Activated CD4-positive, alpha-beta T cell treated with anti-CD3 and anti-CD28 coated beads, Interleukin-2, amount 10 ng/mL, durations not matched to agents 7 days and 5 days (primary cell): ENCODE results near the gene CFAP99. TPM values are rescaled to one million over a fixed set of nuclear protein-coding genes. Genes with fewer than 3 reads are reported as not detected.
"Not testable (repeated sequence)": the region's sequence is repeated elsewhere in the genome, so short reads cannot be mapped to it uniquely, and the experiment has no call there.

Experiments used
- CTCF ChIA-PET: fragments of 350-600 bp; sonication (Branson Sonifier 250); formaldehyde crosslinking; loops from one replicate; lab custom pipeline; 2021; ENCODE audit warnings: antibody characterized with exemption; lab: Charles Lee
- POLR2A ChIA-PET: fragments of 350-600 bp; sonication (Branson Sonifier 250); formaldehyde crosslinking; loops from one replicate; lab custom pipeline; 2021; ENCODE audit warnings: antibody characterized with exemption; lab: Charles Lee
- DNase-seq: peaks from one replicate; pipeline ENCODE4 v3.0.0-alpha.2; 2020
- H3K27ac Mint-ChIP-seq: one replicate; pipeline ENCODE4 v1.8.0; 2021; ENCODE audit warnings: mild to moderate bottlenecking, moderate library complexity, mixed read lengths
- H3K27me3 Mint-ChIP-seq: one replicate; pipeline ENCODE4 v1.8.0; 2021; ENCODE audit warnings: mixed read lengths
- H3K36me3 Mint-ChIP-seq: one replicate; pipeline ENCODE4 v1.8.0; 2021; ENCODE audit warnings: low read depth, mixed read lengths
- H3K4me1 Mint-ChIP-seq: one replicate; pipeline ENCODE4 v1.8.0; 2021; ENCODE audit warnings: mixed read lengths
- H3K4me3 Mint-ChIP-seq: one replicate; pipeline ENCODE4 v1.8.0; 2021; ENCODE audit warnings: mild to moderate bottlenecking, moderate library complexity, mixed read lengths
- H3K9me3 Mint-ChIP-seq: one replicate; pipeline ENCODE4 v1.8.0; 2021; ENCODE audit warnings: mixed read lengths
- total RNA-seq, 2 experiments: library from RNA; stranded (reverse); gene quantifications; one replicate each; pipeline ENCODE4 v1.2.3, GENCODE V29; 2021

CFAP99 gene
- total RNA-seq, 2 experiments from 2014 or later: not detected

DNA sequence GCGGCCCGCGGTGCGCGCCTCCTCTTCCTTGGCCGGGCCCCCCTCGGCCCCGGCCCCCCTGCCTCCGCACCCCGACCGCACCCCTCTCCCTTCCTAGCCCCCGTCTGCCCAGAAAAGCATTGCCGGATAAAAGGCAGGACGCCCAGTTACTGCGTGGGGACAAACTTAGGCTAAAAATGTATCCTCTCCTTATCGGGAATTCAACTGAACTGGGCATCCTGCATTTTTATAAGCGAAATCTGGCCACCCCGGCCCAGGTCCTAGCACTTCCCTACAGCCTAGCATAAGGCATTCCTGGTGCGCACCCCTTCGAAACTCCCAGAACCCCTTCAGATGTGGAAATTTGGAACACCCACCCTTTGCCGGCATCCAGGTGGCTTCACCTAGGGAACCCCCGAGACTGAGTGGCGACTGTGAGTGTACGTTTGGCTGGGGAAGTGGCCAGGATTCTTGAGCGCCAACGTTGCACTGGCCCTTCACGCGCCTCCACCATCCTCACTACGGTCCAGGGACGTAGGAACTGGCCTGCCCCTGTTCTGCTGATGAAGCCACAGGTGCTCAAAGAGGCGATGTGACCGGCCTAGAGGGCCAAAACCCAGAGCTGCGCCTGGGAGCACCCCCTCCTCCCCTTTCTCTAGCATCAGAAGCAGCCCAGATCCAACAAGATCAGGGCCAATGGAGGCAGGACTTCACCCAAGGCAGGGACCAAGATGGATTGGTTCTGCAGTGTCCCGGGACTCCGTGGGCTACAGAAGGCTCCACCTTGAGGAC is 44.4 kb downstream of the CFAP99 start:
- H3K4me3 Mint-ChIP-seq: peak overlapping the region; percentile 59
- CTCF ChIA-PET: interaction anchor here (1.0 to 2.4 kb wide), 6 partner anchors 14 to 243 kb away, joined by 3 to 9 read pairs (median 4); no protein-coding TSS in a partner anchor
- H3K27ac Mint-ChIP-seq: peak overlapping the region; percentile 58
- POLR2A ChIA-PET: no interaction called here
- no peaks in the 10 kb centered on the region for H3K9me3 Mint-ChIP-seq
- H3K27me3 Mint-ChIP-seq: peaks cover 11% of the 10 kb centered on the region
- no peak for DNase-seq
- H3K4me1 Mint-ChIP-seq: peaks cover 22% of the 10 kb centered on the region
- peaks cover 1% of the 10 kb centered on the region for H3K36me3 Mint-ChIP-seq

DNA sequence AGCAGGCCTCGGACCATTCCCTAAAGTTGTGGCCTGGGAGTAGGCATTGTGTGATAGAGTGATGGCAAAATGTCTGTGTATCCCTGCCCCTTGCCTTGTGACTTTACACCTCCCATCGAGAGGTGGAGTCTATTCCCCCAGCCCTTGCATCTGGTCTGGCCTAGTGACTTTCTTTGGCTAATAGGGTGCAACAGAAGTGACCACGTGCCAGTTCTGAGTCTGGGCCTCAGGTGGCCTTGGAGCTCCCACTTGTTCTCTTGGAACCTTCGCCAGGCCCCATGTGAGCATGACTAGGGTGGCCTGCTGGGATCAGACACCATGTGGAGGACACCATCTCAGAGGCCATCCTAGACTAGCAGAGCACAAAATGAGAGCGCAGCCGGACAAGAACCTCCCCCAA is 46.3 kb downstream of the CFAP99 start:
- Mint-ChIP-seq H3K4me3 (no peak overlapping the region), H3K9me3 (no peaks in the 10 kb centered on the region), H3K27ac (no peak overlapping the region), H3K4me1 (peaks cover 26% of the 10 kb centered on the region), H3K27me3 (peaks cover 9% of the 10 kb centered on the region), H3K36me3 (peaks cover 7% of the 10 kb centered on the region)
- ChIA-PET POLR2A (no interaction called here), CTCF (interaction anchor here (0.8 to 2.9 kb wide), 3 partner anchors 23 to 47 kb away, joined by 3 to 11 read pairs (median 4); no protein-coding TSS in a partner anchor)
- DNase-seq: no peak

DNA sequence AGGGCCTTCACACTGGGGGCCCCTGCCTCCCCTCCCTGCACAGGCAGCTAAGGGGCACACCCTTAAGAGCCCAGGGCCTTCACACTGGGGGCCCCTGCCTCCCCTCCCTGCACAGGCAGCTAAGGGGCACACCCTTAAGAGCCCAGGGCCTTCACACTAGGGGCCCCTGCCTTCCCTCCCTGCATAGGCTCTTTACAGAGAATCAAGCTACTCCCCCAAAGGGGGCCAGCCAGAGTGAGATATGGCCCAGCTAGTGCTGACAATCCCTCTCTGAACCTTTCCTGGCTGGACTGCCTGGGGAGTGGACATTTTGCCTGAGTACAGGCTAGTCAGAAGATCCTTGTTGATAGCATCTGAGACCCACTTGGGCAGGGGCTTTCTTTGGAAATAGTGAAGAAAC is 46.8 kb downstream of the CFAP99 start:
- CTCF ChIA-PET: interaction anchor here (0.6 to 2.9 kb wide), 6 partner anchors 23 to 508 kb away, joined by 3 to 11 read pairs (median 4); no protein-coding TSS in a partner anchor
- not testable (repeated sequence) for H3K27me3 Mint-ChIP-seq

DNA sequence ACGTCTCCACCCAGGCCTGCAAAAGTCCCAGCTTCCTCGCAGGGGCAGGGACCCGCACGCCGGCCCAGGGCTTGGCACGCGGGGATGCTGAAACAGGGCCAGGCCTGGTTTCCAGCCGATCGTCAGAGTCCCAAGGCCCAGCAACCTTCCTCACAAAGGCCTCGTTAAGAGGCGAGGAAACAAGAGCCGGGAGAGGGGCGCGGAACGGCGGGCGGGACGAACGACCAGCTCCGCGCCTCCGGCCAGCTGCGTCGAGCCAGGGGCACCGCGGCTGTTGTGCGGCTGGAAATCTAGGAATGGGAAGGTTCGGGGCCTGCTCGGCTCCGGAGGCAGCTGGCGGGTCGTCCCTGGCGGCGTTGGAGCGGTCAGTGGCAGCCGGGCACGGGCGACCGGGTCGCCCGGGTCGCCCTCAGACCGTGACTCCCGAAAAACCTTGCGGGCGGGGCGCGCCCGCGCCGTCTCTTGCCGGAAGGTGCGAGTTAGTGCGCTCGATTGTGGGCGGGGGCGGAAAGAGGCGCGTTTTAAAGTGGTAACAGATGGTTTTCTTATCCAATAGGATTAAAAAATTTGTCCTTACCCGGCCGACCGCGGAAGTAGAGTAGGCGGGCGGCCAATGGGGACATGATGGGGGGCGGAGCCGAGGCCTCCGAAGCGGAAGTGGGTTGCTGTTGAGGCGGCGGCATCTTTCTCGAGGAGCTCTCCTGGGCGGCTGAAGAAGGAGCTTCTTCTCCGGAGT is 49.9 kb downstream of the CFAP99 start, which contains the start of gene RNF4:
RNF4 (plus strand) TSS at position 651 of the 736 bp plus-strand sequence. CDS start 21,388 bp downstream, outside the sequence.
- peak; percentile 97 for DNase-seq
- ChIA-PET POLR2A (interaction anchor here (0.6 to 1.4 kb wide), 5 partner anchors 16 to 259 kb away, joined by 3 to 5 read pairs (median 3); partner anchors contain the start of gene FAM193A), CTCF (interaction anchor here (1.0 to 3.0 kb wide), 8 partner anchors 10 to 248 kb away, joined by 3 to 12 read pairs (median 5); partner anchors contain the start of gene CFAP99)
- H3K36me3 Mint-ChIP-seq: peaks cover 42% of the 10 kb centered on the region
- H3K27ac Mint-ChIP-seq: peak within 1 kb of the TSS; percentile 99
- H3K4me3 Mint-ChIP-seq: peak within 1 kb of the TSS; percentile 98
- H3K27me3 Mint-ChIP-seq: no peaks in the 10 kb centered on the region
- peaks cover 47% of the 10 kb centered on the region for H3K4me1 Mint-ChIP-seq
- H3K9me3 Mint-ChIP-seq: no peaks in the 10 kb centered on the region

More for the DNA sequence above, 46.8 kb downstream of the CFAP99 start:
- peaks cover 12% of the 10 kb centered on the region for H3K36me3 Mint-ChIP-seq
- H3K4me1 Mint-ChIP-seq: peaks cover 31% of the 10 kb centered on the region
- POLR2A ChIA-PET, DNase-seq, H3K4me3 Mint-ChIP-seq, H3K27ac Mint-ChIP-seq, H3K9me3 Mint-ChIP-seq: not testable (repeated sequence)

DNA sequence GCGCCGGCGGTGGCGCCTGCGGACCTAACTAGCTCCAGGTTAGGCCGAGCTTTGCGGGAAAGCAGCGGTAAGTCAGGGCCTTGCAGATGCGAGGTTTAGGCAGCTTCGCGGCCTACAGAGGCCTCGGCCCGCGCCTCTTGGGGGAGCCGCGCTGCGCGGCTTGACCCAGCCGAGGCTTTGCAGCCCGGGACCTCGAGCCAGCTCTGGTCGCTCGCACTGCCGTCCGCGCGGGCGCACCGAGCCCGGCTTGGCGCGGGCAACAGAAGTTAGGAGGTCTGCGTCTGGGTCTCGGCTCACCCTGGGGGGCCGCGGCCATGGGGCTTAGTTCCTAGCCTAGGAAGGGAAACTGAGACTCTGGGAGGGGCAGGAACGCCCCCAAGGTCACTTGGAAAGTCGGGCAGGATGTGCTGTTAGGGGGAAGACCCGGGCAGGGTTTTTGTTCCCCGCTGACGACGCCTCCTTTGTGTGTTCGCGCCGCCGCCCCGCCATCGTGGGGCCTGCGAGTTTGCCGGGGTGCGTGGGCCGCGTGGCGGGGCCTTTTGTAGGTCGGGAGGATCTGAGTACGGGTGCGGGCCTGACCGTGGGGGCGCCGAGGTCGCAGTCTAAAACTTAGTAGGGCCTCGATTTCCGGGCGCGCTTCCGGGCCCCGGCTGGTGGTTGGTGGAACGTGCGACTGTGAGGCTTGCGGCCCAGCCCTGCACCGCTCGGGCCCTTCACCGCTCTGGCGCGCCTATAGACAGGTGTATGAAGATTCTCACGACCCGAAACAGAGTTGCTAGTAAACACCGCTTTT is 50.6 kb downstream of the CFAP99 start:
- peak; percentile 82 for DNase-seq
- H3K27ac Mint-ChIP-seq: peak overlapping the region; percentile 99
- H3K9me3 Mint-ChIP-seq: no peaks in the 10 kb centered on the region
- peaks cover 48% of the 10 kb centered on the region for H3K36me3 Mint-ChIP-seq
- H3K27me3 Mint-ChIP-seq: no peaks in the 10 kb centered on the region
- H3K4me1 Mint-ChIP-seq: peaks cover 52% of the 10 kb centered on the region
- ChIA-PET CTCF (interaction anchor here (1.0 to 3.0 kb wide), 7 partner anchors 13 to 249 kb away, joined by 3 to 12 read pairs (median 5); partner anchors contain the start of gene CFAP99), POLR2A (interaction anchor here (0.6 to 1.4 kb wide), 5 partner anchors 16 to 258 kb away, joined by 3 to 5 read pairs (median 3); partner anchors contain the start of gene FAM193A)
- H3K4me3 Mint-ChIP-seq: peak overlapping the region; percentile 98

DNA sequence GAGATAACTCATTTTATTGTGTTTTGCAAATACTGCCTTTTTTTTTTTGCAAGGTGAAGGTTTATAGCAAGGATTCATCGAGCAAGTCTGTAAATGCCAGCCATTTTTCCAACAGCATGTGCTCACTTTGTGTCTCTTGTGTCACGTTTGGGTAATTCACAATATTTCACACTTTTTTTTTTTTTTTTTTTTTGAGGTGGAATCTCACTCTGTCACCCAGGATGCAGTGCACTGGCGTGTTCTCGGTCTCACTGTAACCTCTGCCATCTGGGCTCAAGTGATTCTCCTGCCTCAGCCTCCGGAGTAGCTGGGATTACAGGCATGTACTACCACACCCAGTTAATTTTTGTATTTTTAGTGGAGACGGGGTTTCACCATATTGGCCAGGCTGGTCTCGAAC is 52.0 kb downstream of the CFAP99 start:
- peaks cover 56% of the 10 kb centered on the region for H3K36me3 Mint-ChIP-seq
- no peak for DNase-seq
- ChIA-PET POLR2A (no interaction called here), CTCF (no interaction called here)
- peak overlapping the region; percentile 99 for H3K27ac Mint-ChIP-seq
- peak overlapping the region; percentile 98 for H3K4me3 Mint-ChIP-seq
- H3K9me3 Mint-ChIP-seq: no peaks in the 10 kb centered on the region
- H3K4me1 Mint-ChIP-seq: peaks cover 58% of the 10 kb centered on the region
- no peaks in the 10 kb centered on the region for H3K27me3 Mint-ChIP-seq

DNA sequence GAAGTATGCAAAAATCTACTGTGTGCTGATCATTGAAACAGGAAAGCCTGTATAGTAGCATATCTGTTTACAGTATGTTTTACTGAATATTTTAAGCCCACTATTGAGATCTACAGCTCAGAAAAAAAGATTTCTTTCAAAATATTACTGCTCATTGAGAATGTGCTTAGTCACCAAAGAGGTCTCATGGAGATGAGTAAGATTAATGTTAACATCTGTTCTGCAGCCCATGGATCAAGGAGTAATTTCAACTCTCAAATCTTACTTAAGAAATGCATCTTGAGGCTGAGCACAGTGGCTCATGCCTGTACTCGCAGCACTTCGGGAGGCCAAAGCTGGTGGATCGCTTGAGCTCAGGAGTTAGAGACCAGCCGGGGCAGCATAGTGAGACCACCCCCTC is 53.4 kb downstream of the CFAP99 start:
- ChIA-PET CTCF (interaction anchor here (0.7 to 2.0 kb wide), 4 partner anchors 11 to 509 kb away, joined by 3 to 5 read pairs (median 4); no protein-coding TSS in a partner anchor), POLR2A (no interaction called here)
- H3K27me3 Mint-ChIP-seq: no peaks in the 10 kb centered on the region
- no peak for DNase-seq
- no peak overlapping the region for H3K27ac Mint-ChIP-seq
- no peak overlapping the region for H3K4me3 Mint-ChIP-seq
- peaks cover 63% of the 10 kb centered on the region for H3K36me3 Mint-ChIP-seq
- H3K4me1 Mint-ChIP-seq: peaks cover 63% of the 10 kb centered on the region
- H3K9me3 Mint-ChIP-seq: no peaks in the 10 kb centered on the region

DNA sequence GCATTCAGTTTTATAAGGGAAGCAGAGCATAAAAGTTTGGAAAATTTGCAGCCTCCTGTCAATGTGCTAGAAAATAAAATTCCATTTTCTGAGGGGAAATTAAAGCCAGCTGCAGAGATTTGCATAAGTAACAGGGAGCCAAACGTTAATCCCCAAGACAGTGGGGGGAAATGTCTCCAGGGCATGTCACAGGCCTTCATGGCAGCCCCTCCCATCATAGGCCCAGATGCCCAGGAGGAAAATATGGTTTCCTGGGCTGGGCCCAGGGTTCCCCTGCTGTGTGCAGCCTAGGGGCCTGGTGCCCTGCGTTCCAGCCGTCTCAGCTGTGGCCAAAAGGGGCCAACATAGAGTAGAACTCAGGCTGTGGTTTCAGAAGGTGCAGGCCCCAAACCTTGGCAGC is 59.5 kb downstream of the CFAP99 start:
- ChIA-PET POLR2A (no interaction called here), CTCF (no interaction called here)
- Mint-ChIP-seq H3K27ac (no peak overlapping the region), H3K36me3 (peaks cover 48% of the 10 kb centered on the region), H3K27me3 (no peaks in the 10 kb centered on the region), H3K4me3 (no peak overlapping the region), H3K4me1 (peaks cover 78% of the 10 kb centered on the region), H3K9me3 (no peaks in the 10 kb centered on the region)
- no peak for DNase-seq

DNA sequence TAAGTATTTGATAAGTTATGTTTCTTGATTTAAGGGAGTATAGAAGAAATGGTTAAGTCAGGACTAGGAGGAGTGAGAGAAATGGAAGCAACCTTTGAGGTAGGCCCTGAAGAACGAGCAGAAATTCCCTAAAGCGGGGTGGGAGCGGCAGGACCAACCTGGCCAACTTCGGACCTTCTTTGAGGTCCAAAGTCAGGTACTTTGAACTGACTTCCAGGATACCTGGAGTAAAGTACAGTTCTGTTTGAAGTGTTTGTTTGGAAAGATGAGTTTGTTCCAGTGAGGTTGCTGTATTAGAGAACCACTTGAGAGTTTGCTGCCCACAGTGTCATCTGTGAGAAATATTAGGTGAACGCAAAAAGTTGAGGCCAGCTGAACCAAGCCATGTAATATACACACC is 61.9 kb downstream of the CFAP99 start:
- Mint-ChIP-seq H3K4me1 (peaks cover 87% of the 10 kb centered on the region), H3K36me3 (peaks cover 35% of the 10 kb centered on the region), H3K4me3 (no peak overlapping the region), H3K9me3 (no peaks in the 10 kb centered on the region), H3K27ac (no peak overlapping the region), H3K27me3 (no peaks in the 10 kb centered on the region)
- no peak for DNase-seq
- CTCF ChIA-PET: interaction anchor here (0.6 to 0.7 kb wide), 2 partner anchors 89 to 168 kb away, joined by 3 to 4 read pairs; no protein-coding TSS in a partner anchor
- POLR2A ChIA-PET: no interaction called here

DNA sequence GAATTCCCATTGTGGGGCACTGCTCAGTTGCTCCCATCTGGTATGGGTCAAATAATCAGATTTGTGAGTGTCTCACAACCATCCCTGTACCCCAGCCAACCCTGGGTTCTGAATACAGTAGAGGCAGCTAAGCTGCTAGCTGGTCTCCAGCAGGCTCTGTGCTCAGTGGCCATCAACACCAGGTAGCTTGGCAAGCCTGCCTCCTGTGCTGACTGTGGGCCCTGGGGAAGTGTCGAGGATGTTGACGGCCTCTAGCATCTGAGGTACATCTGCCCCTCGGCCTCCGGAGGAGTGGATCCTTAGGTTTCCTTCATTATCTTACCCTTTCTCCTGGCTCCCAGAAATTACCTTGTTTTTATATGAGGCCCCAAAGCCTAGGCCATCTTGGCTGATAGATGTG is 63.4 kb downstream of the CFAP99 start:
- ChIA-PET POLR2A (no interaction called here), CTCF (interaction anchor here (0.5 to 1.7 kb wide), 2 partner anchors 13 to 297 kb away, joined by 3 to 5 read pairs; partner anchors contain the start of gene RNF4)
- Mint-ChIP-seq H3K4me3 (no peak overlapping the region), H3K27ac (peak overlapping the region; percentile 85), H3K36me3 (peaks cover 28% of the 10 kb centered on the region), H3K27me3 (no peaks in the 10 kb centered on the region), H3K9me3 (no peaks in the 10 kb centered on the region), H3K4me1 (peaks cover 89% of the 10 kb centered on the region)
- DNase-seq: no peak

DNA sequence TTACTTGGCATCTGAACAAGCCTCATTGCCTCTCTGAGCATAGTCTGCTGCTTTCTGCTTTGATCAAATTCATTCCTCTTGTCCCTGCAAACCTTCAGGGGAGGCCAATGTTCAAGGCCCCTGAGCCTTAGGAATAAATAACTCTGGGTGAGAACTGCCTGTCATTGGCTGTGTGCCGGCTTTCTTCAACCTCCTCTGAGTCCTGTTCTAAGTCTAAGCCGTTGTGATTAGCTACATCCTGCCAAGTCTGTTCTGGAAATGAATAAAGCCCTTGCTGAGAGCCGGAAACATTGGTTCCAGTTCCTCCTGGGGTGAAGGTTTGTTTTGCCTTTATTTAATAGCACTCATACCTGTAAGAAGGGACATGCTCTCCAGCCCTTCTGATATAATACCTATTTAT is 63.9 kb downstream of the CFAP99 start:
- Mint-ChIP-seq H3K4me1 (peaks cover 87% of the 10 kb centered on the region), H3K4me3 (no peak overlapping the region), H3K36me3 (peaks cover 26% of the 10 kb centered on the region), H3K9me3 (no peaks in the 10 kb centered on the region), H3K27ac (peak overlapping the region; percentile 85), H3K27me3 (no peaks in the 10 kb centered on the region)
- POLR2A ChIA-PET: no interaction called here
- CTCF ChIA-PET: interaction anchor here (0.5 to 1.7 kb wide), 2 partner anchors 13 to 296 kb away, joined by 3 to 5 read pairs; partner anchors contain the start of gene RNF4
- DNase-seq: peak; percentile 18
